Fibroblast of gingiva (primary cell): ENCODE results near the gene MIGA1.
"Not testable (repeated sequence)": the region's sequence is repeated elsewhere in the genome, so short reads cannot be mapped to it uniquely, and the experiment has no call there.

ENCODE experiments used
- DNase-seq: peaks from one replicate; pipeline ENCODE4 v3.0.0-alpha.2; 2011; ENCODE audit warnings: low read depth

The MIGA1 gene, protein sequence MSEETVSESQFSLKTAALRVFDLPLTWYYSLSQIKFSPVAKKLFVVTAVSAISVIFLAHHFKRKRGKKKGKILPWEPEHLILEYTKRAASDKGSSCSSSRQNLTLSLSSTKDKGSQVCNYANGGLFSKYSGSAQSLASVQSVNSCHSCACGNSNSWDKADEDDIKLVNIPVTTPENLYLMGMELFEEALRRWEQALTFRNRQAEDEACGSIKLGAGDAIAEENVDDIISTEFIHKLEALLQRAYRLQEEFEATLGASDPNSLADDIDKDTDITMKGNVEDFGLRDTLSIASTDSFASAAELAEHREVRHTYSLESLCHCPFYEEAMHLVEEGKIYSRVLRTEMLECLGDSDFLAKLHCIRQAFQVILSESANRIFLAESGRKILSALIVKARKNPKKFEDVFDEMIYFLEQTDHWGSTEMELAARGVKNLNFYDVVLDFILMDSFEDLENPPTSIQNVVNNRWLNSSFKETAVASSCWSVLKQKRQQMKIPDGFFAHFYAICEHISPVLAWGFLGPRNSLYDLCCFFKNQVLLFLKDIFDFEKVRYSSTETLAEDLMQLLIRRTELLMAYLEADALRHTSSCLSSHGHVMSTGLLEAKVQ

GRCh38 chr1:77779529-77780281 is at the start of gene MIGA1:
MIGA1 (plus strand) TSS chr1:77779649; CDS start chr1:77783253, 3,604 bp downstream.
- DNase-seq: peak; percentile 85

GRCh38 chr1:77732090-77732489 is 47.4 kb upstream of the MIGA1 start:
- no peak for DNase-seq

DNA sequence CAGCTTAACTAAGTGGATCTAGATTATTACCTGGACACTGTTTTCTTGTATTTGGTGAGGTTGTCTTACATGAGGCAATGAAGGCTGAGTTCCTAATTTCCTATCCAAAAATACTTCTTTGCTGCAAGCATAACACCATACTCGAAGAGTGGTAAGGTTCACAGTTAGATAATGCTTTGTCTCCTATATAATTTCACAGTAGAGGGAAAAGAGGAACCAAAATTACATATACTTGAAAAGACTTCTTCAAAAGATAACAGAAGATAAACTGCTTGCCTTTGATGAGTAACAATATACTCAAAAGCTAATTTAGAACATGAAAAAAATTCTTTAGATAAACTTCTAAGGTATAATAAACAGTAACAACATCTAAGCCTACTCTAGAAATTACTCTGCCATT is 40.2 kb upstream of the MIGA1 start:
- DNase-seq: no peak

GRCh38 chr1:77741316-77741715 is 38.1 kb upstream of the MIGA1 start:
- DNase-seq: no peak

DNA sequence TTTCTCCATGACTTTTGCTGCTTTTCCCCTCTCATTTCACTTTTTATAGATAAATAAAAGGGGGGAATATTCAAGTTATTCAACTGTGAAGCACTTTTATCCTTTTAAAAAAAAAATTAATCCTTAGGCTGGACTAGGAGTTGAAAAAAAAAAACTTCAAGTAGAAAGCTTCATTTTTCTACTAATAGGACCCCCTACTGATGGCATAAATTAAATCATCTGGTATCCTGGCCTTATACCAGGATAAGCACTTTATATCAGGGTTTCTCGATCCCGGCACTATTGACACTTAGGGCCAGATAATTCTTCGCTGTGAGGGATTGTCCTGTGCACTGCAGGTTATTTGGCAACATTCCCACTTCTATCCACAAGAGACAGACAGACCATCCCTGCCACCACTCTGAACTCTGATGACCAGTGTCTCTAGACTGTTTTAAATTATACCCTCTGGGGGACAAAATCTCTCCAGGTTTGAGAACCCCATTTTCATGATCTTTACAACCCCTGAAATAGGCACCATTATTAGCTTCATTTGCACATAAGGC is 37.4 kb upstream of the MIGA1 start:
- DNase-seq: no peak

DNA sequence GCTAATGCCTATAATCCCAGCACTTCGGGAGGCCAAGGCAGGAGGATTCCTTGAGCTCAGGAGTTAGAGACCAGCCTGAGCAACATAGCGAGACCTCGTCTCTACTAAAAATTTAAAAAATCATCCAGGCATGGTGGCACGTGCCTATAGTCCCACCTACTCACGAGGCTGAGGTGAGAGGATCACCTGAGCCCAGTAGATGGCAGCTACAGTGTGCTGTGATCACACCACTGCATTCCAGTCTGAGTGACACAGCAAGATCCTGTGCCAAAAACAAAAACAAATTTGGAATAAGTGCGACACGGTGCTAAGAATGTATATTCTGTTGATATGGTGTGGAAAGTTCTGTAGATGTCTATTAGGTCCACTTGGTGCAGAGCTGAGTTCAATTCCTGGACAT is 34.9 kb upstream of the MIGA1 start:
- no peak for DNase-seq

DNA sequence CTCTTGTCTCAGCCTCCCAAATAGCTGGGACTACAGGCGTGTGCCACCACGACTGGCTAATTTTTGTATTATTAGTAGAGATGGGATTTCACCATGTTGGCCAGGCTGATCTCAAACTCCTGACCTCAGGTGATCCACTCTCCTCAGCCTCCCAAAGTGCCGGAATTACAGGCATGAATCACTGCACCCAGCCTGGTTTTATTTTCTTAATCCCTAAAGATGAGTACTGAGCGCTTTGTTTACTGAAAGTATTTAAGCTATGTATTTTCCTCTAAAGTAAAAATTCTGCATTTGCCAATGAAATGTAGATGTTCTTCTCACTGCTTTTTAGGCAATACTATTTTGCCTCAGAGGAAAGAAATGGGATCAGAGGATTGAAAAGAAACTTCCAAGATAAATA is 30.0 kb upstream of the MIGA1 start:
- not testable (repeated sequence) for DNase-seq

DNA sequence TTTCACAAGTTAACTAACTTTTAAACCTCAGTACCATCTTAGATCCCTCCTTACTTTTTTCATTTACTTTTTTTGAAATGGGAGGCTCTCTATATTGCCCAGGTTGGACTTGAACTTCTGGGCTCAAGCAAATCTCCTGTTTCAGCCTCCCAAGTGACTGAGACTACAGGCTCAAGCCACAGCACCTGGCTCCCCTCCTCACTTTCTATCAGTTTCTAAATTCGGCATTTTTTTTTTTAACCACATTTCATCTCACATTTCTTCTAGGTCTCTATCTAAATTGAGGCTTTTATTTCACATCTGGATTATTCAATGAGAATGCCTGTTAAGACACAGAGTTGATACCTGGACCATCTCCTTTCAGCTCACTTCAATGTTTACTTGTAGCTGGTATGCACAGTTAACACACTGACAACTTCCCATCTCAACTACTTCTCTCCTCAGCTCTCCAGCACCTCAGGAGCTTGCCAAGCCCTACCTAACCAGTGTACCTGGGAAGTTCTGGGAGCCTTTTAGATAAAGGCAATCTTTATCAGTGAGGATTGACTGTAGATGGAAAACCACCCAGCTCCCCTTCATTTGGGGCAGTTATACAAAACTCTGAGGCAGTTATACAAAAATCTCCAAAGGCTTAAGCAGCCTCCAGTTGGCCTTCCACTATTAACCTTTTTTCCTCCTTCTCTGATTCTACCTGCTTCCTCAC is 23.2 kb upstream of the MIGA1 start:
- DNase-seq: no peak

DNA sequence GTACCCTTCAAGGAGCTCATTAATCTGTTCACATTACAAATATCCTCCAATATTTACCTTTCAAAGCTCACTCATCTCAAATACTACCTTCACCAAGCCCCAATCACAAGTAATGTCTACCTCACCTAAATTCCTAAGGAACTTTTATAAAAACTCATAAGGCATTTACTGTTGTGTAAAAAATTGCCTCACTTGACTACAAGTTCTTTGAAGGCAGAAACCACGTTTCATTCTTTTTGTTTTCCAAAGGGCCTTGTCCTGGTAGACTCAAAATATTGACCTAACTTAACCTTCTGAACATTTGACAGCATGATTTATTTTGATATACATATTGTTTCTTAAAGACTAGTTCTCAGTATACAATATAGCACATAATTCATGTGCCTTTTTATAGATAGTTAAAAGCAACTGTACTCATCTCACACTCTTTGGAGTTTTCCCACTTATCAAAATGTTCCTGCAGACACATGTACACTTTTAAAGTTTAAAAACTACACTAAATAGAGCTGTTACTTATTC is 22.3 kb upstream of the MIGA1 start:
- no peak for DNase-seq

GRCh38 chr1:77757603-77758002 is 21.8 kb upstream of the MIGA1 start:
- DNase-seq: peak; percentile 86

DNA sequence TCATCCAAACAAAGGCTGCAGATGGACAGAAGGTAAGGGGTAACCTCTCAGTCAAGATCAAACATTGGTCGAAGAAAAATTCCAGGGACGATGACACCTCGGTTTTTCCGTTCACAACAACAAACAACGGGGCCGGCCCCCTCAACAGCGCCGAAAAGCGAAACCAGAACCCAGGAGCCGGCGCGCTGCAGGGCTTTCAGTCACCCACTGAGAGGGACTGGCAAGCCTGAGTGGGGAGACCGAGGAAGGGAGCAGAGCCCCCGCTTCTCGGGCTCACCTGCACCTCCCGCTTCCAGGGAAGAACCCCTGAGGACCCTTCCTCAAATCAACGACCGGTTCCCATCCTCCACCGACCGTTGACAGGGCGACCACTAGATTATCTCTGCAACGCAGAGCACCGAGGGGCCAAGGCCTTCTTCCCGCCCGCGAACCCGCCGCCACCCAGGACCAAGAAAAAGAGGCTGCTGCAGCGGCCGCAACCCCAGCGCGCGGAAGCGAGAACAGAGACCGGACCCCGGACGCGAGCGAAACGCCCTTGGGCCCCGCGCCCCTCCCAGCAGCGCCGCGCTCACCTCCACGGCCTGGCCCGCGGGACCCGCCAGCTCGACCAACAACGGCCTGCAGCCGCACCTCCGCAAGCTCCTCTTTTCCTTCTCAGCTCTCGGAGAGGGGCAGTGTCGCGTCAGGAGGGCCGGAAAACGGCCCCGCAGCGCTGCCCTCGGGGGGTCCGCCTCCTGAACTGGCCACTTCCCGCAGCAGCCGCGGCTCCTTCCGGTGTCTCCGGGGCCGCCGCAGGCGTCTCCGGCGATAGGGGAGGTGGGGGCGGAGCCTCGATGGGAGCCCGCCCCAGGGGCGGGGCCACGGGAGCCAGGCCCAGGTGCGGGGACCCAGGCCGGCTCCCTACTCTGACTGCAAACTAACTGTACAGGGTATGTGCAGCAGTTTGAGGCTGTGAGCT is 20.1 kb upstream of the MIGA1 start, which contains the start of gene USP33:
USP33 (minus strand) TSS at position 782 of the 958 bp plus-strand sequence. CDS start 18,155 bp downstream, outside the sequence.
- DNase-seq: peak; percentile 71

- peak; percentile 64 for DNase-seq
Observed at GRCh38 chr1:77762072-77762476, 17.4 kb upstream of the MIGA1 start.

- no peak for DNase-seq
Observed at GRCh38 chr1:77768006-77768405, 11.4 kb upstream of the MIGA1 start.

GRCh38 chr1:77776007-77776700 is 3.3 kb upstream of the MIGA1 start:
- no peak for DNase-seq

DNA sequence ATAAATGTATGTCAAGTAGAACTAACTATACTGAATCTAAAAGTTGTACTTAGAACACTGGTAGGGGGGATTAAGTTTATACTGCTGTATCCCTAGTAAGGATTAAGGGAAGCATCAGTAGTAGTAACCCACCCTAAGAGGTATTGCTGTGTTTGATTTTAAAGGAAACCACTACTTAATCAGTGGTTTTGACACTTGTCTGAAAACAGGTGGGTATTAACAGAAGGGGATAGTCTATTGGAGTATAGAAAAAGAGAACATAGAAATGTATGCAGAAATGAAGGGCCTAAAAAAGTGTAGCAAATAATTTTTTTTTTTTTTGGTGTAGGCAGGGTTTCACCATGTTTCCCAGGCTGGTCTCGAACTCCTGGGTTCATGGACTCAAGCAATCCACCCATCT is 2.2 kb downstream of the MIGA1 start:
- DNase-seq: no peak

DNA sequence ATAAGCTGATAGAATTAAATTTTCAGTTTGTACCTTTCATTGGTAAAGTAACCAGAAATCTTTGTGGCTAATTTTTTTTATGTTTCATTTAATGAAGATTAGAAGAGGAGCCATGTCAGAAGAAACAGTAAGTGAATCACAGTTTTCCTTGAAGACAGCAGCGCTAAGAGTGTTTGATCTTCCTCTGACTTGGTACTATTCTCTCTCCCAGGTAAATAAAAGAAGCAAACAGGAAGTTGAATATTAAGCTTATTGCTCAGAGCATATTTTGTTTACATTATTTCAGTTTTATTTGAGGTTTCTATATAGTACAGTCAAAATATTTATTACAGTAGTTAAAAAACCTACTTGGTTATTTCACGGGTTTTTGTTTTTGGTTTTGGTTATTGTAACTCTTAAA is 3.7 kb downstream of the MIGA1 start:
- DNase-seq: no peak

- not testable (repeated sequence) for DNase-seq
Observed at GRCh38 chr1:77786093-77786741, 6.8 kb downstream of the MIGA1 start.

GRCh38 chr1:77794550-77794949 is 15.1 kb downstream of the MIGA1 start:
- DNase-seq: no peak

DNA sequence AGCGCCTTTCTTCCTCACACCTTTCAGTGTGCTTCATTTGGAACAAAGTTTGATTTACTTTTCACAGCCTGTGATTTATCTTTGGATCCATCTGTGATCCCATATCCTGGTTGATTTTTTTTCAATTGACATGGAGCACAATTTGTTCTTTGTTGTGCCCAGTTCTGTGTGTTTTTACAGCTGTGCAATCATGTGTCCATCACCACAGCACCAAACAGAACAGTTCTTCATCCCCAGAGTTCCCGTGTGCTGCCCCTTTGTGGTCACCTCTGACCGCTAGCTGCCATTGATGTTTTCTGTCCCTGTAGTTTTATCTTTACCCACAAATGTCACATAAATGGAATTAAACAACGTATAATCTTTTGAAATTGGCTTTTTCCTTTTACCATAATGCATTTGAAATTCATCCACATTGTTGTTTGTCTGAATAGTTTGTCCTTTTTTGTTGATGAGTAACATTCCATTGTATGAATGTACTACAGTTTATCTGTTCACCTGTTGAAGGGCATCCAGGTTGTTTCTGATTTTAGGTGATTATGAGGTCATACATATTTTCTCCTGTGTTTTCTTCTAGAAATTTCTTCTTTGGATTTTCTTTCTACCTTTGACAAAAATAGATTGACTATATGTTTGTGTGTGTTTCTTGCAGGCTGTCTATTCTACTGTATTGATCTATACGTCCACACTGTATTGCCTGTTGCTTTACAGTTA is 17.4 kb downstream of the MIGA1 start:
- DNase-seq: no peak
